Fibroblast of the conjunctiva (primary cell): ENCODE results near the gene CHST8.

ENCODE experiments used
- DNase-seq: peaks from one replicate; pipeline ENCODE4 v3.0.0-alpha.2; 2010; ENCODE audit warnings: low read depth

CHST8 gene

GRCh38 chr19:33736787-33737186 lies 115.0 kb downstream of the CHST8 start:
- no peak for DNase-seq

GRCh38 chr19:33737681-33738371 lies 116.1 kb downstream of the CHST8 start:
- no peak for DNase-seq

DNA sequence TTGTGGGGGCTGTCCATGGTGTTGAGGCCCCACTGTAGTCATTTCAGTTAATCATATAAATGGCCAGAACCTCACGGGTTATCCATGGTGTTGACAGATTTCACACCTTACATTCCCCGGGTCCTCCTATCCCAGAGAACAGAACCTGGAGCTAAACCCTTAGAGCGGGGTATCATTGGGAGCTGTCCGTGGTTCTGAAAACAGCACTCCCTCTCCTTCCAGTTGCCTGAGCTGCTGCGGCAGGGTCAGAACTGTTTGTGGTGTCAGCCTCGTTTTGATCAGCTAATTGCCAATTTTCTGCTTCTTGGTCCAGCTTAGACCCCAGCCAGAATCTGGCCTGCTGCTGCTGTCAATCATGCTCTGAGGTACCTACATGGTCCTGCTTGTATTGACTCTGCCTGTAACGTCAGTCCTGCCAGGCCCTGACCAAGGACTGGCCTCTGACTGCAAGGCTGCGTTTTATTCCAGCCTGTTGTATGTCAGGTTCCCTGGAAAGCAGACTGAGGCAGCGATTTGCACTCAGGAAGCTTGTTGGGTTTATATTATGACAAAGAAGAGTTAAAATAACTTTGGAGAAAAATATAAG lies 119.2 kb downstream of the CHST8 start:
- DNase-seq = no peak

- DNase-seq = no peak
These were observed 123.5 kb downstream of the CHST8 start for GRCh38 chr19:33745297-33745696.

GRCh38 chr19:33746159-33746558 lies 124.4 kb downstream of the CHST8 start:
- DNase-seq = no peak

- DNase-seq = no peak
These were observed 125.5 kb downstream of the CHST8 start for GRCh38 chr19:33747273-33747672.

DNA sequence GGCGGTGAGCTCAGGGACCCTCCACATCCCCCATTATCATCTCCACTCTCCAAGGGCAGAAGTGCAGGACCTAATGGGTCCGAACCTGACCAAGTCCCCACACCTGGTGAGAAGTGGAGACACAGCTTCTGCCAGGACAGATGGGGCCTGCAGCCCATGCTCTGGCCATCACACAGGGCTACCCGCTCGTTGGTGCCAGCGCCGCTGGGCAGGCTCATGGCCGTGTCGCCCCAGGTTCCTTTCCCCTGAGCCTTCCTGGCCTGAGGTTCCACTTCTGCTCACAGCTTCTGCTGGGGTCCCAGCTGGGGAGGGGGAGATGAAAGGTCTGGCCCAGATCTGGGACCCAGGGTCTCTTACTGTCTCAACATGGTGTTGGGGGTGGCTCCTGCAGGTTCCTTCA lies 126.5 kb downstream of the CHST8 start:
- DNase-seq = no peak

- no peak for DNase-seq
These were observed 127.3 kb downstream of the CHST8 start for GRCh38 chr19:33749016-33749415.

DNA sequence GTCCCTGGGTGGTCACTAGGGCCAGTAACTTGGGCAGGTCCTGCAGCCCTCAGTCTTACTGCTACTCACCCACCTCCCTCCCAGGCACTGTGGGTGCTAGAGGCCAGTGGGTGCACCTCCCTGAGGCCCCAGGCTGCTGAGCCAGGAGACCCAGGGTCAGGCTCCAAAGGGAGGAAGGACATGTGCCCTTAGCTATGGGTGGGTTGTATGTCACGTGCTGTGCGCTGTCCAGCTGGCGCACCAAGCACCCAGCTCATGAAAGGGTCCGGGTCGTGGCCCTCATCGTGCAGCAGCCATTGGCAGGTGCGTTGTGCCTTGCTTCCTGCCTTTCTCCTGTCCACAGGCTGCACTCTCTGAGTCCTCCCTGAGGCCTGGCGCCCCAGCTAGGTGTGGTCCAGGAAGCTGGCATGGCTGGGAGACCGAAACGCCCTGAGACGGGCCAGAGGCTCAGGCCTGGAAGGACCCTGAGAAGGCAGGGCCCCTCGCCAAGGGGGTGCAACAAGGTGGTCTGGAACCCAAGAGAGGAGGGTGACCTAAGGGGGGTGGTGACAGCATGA lies 127.9 kb downstream of the CHST8 start:
- DNase-seq = no peak

DNA sequence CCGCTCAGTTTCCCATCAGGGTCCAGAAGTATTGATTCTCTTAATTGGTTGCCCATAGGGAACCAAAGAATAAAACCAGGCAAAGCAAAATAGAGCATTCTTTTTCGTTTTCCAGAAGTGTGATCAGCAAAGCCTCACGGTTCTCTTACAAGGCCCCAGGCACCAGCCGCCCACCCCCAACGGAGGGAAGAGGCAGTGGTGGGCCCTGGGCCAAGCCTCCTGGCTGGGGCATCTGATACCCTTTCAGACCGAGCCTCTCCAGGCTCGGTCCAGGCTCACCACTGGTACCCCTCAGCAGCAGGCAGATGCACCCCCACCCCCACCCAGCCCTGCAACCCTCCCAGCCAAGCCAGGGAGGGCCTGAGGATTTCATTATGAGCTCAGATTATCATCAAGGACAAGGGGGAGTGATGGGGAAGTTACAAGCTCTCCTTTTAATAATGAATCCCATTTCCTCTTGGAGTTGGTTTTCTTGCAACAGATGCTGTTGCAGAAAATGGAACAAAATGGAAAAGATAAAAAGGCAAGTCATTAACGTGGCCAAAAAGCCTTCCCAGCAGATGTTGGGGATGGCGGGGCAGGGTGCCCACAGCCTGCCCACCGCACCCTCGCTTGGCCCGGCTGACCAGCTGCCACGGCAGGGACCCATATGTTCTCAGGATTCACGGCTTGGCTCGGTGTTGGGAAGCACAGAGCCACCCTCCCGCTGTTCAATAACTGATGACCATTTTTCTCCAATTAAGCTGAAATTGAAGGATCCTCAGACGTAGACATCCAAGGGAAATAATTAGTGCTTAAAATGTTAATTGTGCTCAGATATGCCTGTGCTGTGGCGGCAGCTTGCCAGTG lies 129.1 kb downstream of the CHST8 start:
- no peak for DNase-seq

DNA sequence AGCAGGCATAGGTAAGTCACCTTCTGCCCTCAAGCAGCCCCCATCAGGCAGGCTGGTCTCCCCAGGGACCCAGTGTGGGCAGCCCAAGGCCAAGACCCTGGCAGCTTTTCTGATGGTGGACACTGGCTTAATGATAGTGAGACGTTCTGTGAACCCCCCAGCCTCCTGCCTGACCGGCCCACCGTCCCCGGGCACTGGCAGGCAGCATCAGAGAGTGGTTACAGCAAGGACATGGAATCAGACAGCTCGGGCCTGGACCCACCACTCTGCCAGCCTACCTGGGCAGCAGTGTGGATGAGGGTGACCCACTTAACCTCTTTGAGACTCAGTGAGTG lies 129.7 kb downstream of the CHST8 start:
- no peak for DNase-seq

GRCh38 chr19:33752018-33752800 lies 130.5 kb downstream of the CHST8 start:
- no peak for DNase-seq

DNA sequence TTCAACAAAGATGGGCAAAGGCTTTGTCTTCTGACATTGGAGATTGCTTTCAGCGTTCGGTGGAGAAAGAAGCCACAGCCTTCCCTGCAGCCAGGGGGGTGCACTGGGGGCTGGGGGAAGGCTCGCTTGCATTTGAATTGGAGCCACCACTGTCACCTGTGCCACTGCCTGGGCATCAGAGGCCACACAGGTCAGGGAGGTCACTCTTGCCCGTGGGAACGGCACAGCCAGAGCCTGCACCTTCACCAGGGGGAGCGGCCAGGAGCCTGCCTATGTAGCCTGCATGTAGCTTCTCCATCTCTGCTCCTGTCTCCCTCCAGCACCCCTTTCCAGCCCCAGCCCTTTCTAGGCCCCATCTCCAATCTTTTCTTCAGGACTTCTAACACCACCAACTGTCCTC lies 131.2 kb downstream of the CHST8 start:
- DNase-seq = no peak

DNA sequence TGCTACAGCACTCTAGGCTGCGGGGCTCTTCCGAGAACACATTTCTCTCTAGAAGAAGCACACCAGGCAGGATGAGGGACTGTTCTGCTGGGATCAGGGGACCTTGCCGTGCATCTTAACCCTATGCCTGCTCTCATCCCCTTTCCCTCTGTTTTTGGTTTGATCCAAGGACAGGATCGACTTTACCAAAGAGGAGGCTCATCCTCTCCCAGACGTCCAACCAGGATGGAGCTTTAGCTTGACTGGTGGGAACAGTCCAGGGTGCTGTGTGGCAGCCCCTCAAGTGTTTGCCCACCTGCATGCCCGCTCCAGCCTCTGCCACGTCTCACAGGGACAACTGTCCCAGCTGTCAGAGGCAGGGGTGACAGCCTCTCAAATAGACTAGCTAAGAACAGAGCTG lies 132.6 kb downstream of the CHST8 start:
- DNase-seq = no peak

- DNase-seq = no peak
These were observed 133.6 kb downstream of the CHST8 start for GRCh38 chr19:33755099-33756035.

GRCh38 chr19:33756177-33756576 lies 134.4 kb downstream of the CHST8 start:
- DNase-seq = no peak

DNA sequence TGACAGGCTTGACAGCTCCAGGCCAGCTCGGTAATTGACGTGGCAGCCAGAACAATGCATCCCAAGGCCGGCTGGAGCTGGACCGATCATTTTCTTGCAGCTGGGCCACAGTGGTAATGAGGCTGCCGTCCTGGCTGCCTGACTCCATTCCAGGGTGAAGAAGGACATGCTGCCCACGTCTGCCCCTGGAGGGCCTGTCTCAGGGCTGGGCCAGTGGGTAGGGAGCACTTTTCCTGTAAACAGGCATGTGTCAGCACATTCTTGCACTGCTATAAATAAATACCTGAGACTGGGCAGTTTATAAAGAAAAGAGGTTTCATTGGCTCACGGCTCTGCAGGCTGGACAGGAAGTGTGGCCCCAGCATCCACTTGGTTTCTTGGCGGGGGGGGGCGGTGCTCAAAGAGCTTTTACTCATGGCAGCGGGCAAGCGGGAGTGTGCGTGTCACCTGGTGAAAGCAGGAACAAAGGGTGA lies 136.8 kb downstream of the CHST8 start:
- no peak for DNase-seq

GRCh38 chr19:33759356-33759755 lies 137.6 kb downstream of the CHST8 start:
- DNase-seq = no peak

DNA sequence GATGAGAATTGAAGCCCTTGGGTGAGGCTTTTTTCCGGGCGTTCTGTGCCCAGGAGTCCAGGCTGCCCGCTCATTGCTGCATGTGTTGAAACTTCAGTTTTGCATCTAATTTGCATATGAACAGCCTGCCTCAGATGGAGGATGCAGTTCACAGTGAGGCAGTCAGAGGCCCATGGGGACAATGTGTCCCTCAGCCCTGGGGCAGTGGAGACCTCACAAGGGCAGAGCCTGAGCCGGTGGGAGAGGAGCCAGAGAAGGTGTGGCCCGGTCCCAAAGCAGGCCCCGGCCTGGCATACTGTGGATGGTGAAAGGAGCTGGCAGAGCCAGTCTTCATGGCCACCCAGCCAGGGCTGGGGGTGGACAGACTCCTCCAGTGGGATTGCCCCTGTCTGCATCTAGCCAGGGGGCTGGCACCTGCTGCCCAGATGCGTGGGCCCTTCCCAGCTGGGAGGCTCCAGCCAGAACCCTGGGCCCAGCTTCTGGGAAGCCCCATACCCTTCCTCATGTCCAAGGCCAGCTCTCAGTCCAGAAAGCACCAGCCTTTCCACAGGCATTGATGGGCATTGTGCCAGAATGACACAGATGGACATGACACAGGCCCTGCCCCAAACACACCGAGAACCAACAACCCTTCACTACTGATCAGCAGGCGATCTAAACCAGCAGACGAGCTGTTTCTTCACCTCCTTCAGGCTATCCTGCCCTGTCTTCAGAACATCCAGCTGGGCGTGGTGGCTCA lies 142.0 kb downstream of the CHST8 start:
- no peak for DNase-seq

DNA sequence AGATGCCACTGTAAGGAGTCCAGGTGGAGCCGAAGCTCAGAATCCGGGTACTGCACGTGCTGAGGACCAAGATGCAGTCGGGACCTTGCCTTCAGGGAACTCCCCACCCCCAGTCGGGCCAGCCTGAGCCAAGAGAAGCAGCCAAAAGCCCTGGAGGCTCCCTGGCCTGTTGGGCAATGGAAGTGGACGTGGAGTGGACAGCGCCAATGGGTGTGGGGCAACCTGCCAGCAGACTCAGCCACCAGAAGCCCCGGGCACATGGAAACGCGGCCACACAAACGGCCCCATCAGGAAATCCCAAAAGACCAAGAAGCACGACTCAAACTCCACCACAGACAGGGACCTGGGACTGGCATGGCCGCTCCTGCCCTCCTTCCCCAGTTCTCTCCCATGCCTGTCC lies 144.9 kb downstream of the CHST8 start:
- DNase-seq = no peak
